HG03103 (cell line): ENCODE measurements around the gene IGLL1.
"Not testable (repeated sequence)": the region's sequence is repeated elsewhere in the genome, so short reads cannot be mapped to it uniquely, and the experiment has no call there.

Source experiments
- ATAC-seq: cut with Tn5 transposase; IDR thresholded peaks from one replicate; pipeline ENCODE4 v1.9.1; 2021; ENCODE audit warnings: low read depth; ENCODE audit not compliant: unreplicated experiment

Gene IGLL1

GRCh38 chr22:23591846-23592245, 11.8 kb upstream of the IGLL1 start:
- ATAC-seq, result no peak

DNA sequence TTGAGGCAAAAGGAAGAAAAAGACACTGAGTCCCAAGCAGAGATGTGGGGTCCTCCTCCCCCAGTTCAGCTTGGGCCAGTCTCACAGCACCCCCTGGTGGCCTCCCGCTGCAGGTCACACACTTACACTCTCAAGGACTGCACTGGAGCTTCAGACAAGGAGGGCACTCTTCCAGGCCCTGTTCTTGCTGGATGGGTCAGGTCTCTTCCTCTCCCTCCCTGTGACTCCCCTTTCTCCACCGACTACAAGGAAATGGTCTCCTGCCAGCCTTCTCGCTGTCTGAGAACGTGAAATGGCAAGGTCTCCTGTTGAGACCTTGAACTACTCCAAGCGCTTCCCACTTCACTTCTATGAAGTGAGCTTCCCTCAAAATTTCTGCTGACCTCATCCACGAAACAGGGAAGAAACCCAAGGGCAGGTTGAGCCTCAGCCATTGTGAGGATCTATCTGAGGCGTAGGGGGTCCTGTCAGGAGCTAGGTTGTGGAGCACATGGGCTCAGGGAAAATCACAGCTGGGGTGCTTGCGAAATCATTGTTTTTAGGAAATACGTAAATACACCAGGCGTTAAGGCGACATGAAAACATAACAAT, 11.2 kb upstream of the IGLL1 start:
- no peak for ATAC-seq

- no peak for ATAC-seq
Observed at GRCh38 chr22:23583836-23584235, 3.7 kb upstream of the IGLL1 start.

DNA sequence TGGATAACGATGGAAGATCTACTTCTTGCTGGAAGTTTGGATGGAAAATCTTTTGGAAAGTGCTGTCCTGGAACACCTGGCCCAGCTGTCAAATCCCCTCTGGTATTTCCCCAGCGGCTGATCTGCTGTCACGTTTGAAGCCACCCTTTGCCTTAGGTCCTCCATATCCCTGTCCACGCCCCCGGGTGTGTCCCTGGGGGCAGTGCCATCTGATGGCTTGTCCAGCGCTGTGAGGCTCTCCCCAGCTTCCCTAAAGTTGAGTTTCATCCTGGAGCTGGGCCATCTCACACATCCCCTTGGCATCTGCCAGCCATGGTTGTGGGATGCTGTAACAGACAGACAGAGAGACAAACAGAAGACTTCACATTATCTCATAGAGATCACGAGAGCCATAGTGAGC, 3.1 kb upstream of the IGLL1 start:
- ATAC-seq, result no peak

GRCh38 chr22:23581260-23581650, 1.2 kb upstream of the IGLL1 start:
- ATAC-seq, result no peak

DNA sequence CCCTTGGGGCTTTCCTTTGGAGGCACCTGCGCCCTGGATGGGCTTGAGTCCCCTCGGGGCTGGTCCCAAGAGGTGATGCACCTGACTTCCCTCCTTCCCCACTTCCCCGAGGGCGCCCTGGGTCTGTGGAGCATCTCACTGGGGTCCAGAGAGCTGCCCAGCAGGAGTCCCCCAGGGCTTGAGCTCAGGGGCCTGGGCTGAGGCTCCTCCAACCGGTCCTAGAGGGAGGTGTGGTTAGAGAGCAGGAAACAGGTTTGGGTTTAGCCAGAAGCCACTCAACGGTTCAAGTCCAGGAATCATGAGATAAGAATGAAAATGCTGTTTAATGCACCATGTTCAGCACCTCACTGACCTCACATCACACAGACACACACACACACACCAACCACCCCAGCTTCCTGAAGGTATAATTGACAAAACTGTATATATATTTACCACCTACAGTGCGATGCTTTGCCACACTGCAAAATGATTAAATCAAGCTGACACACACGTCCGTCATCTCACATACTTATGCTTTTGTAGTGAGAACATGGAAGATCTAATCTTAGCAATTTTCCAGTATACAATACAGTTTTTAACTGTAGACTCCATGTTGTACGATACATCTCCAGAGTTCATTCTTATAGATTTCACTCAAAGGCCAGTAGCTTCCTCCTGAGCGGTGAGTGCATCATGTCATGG, 628 bp upstream of the IGLL1 start:
- no peak for ATAC-seq

DNA sequence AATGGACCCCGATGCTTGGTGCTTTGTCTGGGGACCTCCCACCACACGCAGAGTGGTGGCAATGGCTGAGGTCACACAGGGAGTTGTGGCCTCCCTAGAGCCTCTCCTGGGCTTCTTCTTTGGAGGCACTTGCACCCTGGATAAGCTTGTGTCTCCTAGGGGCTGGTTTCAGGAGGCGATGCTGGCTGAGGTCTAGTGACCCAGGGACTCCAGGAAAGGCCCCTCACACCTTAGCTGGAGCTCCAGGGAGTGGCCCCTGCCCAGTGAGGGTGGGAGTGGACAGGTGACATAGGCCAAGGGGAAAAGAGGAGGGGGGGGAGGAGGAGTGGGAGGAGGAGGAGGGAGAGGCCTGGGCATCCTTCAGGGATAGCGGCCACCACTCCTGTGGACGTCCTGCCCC, 810 bp downstream of the IGLL1 start:
- ATAC-seq, result no peak

- no peak for ATAC-seq
Observed at GRCh38 chr22:23578306-23578705, 1.8 kb downstream of the IGLL1 start.

GRCh38 chr22:23576681-23577080, 3.4 kb downstream of the IGLL1 start:
- no peak for ATAC-seq

DNA sequence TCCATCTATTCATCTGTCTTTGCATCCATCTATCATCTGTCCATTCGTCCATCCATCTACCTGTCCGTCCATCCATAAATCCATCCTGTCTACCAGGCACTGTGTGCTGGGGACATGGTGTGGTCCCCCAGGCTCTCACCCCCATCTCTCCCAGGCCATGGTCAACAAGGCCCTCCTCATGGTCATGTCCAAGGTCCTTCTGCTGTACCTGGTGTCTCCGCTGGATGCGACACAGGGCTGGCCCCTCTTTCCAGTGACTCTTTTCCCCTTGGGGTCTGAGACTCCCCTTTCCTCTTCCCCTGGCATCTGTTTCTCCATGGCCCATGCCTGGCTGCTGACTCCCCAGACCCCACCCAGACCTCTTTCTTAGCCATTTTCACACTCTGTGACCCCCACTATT, 4.5 kb downstream of the IGLL1 start:
- no peak for ATAC-seq

- no peak for ATAC-seq
Observed at GRCh38 chr22:23574877-23575276, 5.2 kb downstream of the IGLL1 start.

- no peak for ATAC-seq
Observed at GRCh38 chr22:23574371-23574811, 5.7 kb downstream of the IGLL1 start.

DNA sequence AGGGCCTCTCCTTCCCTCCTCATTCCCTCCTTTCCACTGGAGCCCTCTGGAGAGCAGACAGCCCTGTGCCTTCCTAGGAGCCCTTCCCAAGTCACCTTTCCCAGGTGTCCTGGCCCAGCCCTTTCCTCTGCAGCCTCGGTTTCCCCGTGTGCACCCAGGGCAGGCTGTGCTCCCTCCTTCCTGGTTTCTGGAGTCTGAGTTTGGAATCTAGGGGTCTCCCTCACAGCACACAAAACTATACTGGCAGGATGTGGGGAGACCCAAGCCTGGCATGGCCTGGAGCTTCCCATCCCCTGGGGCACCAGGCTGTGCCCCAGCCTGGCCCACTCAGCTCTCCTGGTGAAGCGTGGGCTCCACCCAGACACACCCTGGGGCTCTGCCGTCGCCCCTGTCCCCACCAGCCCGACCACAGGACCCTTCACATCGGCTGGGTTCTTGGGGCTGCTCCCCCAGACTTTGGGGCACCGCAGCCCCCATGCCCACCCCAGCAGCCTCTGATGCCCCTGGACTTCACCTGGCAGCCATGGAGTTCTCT, 6.3 kb downstream of the IGLL1 start:
- ATAC-seq, result not testable (repeated sequence)

DNA sequence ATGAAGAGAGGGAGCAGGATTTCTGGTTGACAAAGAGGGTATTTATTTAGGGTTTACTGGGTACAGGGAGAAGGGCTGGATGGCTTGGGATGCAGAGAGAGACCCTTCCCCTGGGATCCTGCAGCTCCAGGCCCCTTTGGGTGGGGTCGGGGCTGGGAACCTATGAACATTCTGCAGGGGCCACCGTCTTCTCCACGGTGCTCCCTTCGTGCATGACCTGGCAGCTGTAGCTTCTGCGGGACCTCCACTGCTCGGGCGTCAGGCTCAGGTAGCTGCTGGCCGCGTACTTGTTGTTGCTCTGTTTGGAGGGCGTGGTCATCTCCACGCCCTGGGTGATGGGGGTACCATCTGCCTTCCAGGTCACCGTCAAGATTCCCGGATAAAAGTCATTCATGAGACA, 7.0 kb downstream of the IGLL1 start:
- not testable (repeated sequence) for ATAC-seq

DNA sequence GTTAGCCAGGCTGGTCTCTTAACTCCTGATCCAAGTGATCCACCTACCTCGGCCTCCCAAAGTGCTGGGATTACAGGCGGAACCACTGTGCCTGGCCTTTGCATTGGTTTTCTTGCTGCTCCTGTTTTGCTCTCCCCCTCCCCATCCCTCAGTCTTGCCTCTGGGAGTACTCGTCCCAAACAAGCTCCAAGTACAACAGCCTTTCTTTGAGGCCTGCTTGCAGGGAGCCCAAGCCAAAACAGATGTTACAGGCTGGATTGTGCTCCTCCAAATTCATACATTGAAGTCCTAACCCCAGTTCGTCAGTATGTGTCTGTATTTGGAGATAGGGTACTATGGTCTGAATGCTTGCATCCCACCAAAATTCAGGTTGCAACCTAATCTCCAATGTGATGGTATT, 8.6 kb downstream of the IGLL1 start:
- ATAC-seq, result no peak

GRCh38 chr22:23570681-23571080, 9.4 kb downstream of the IGLL1 start:
- ATAC-seq, result no peak

- ATAC-seq, result no peak
Observed at GRCh38 chr22:23569716-23570115, 10.4 kb downstream of the IGLL1 start.

- ATAC-seq, result no peak
Observed at GRCh38 chr22:23569291-23569690, 10.8 kb downstream of the IGLL1 start.

- ATAC-seq, result no peak
Observed at GRCh38 chr22:23566705-23567475, 13.2 kb downstream of the IGLL1 start.

- no peak for ATAC-seq
Observed at GRCh38 chr22:23565915-23566704, 14.0 kb downstream of the IGLL1 start.
